Mucosa of descending colon (tissue), 3 donors: ENCODE results near the gene EXOC3L1. TPM values are rescaled to one million over a fixed set of nuclear protein-coding genes. Genes with fewer than 3 reads are reported as not detected.

Source experiments
- ATAC-seq: fragments of 200-7000 bp; cut with Tn5 transposase; one replicate; pipeline ENCODE4 v1.9.1; 2020; ENCODE audit warnings: mild to moderate bottlenecking, moderate library complexity
- DNase-seq, 3 donors: peaks; one replicate each; pipeline ENCODE4 v3.0.0-alpha.2; 2020
- H3K36me3 ChIP-seq: fragments of 200-600 bp; one replicate; pipeline ENCODE4 v1.8.0; 2021; ENCODE audit warnings: low read depth, mild to moderate bottlenecking
- H3K4me1 ChIP-seq: fragments of 200-600 bp; one replicate; pipeline ENCODE4 v1.8.0; 2021; ENCODE audit warnings: low read depth, mild to moderate bottlenecking
- H3K4me3 ChIP-seq: fragments of 200-600 bp; one replicate; pipeline ENCODE4 v1.8.0; 2021; ENCODE audit warnings: mild to moderate bottlenecking
- H3K9me3 ChIP-seq: fragments of 200-600 bp; one replicate; pipeline ENCODE4 v1.8.0; 2021; ENCODE audit warnings: mild to moderate bottlenecking
- intact Hi-C, 2 donors: fragments of 100-400 bp; cut with DNase I in 1 of 2; cut with micrococcal nuclease in 1 of 2; formaldehyde crosslinking; loops; one replicate each; pipeline versions ENCODE4 v1.11.0 to v1.11.1; 2022; cut with DNase I, micrococcal nuclease
- total RNA-seq, 3 donors: library from RNA; stranded (reverse); fragmentation: NEBNext Ultra II Directional in 2 of 3; extraction: Animal tissue kit (Norgen Biotek cat#: 25700) in 2 of 3; gene quantifications; one replicate each; pipeline versions ENCODE4 v1.2.1 to v1.2.4, GENCODE V29; 2021 to 2023
- TF ChIP-seq, protein P1 (sequence below): fragments of 200-600 bp; IDR thresholded peaks from one replicate; pipeline ENCODE4 v1.8.0; 2022; ENCODE audit warnings: antibody characterized with exemption, mild to moderate bottlenecking
- donor health status: DM: no; HTN: no; CAD: no; lungs with moderate emphysema.
- donor health status: DM: no; HTN: no; CAD: no.
- donor health status: DM: no; HTN: yes; CAD: no.

The EXOC3L1 gene
- total RNA-seq, 3 donors from 2014 or later, result 2.6 to 6.8 (median 2.7) TPM

GRCh38 chr16:67188323-67188722 is 1.6 kb downstream of the EXOC3L1 start:
- TF ChIP-seq, protein P1, sequence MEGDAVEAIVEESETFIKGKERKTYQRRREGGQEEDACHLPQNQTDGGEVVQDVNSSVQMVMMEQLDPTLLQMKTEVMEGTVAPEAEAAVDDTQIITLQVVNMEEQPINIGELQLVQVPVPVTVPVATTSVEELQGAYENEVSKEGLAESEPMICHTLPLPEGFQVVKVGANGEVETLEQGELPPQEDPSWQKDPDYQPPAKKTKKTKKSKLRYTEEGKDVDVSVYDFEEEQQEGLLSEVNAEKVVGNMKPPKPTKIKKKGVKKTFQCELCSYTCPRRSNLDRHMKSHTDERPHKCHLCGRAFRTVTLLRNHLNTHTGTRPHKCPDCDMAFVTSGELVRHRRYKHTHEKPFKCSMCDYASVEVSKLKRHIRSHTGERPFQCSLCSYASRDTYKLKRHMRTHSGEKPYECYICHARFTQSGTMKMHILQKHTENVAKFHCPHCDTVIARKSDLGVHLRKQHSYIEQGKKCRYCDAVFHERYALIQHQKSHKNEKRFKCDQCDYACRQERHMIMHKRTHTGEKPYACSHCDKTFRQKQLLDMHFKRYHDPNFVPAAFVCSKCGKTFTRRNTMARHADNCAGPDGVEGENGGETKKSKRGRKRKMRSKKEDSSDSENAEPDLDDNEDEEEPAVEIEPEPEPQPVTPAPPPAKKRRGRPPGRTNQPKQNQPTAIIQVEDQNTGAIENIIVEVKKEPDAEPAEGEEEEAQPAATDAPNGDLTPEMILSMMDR, result no peak
- Histone ChIP-seq H3K4me3 (no peak overlapping the region), H3K4me1 (peaks cover 33% of the 10 kb centered on the region), H3K36me3 (no peaks in the 10 kb centered on the region), H3K9me3 (no peaks in the 10 kb centered on the region)
- no peak for ATAC-seq
- intact Hi-C loops, result loop anchor here in 1 of 2 donors (10.0 kb wide), 1 partner anchor 214 kb away; no protein-coding TSS in a partner anchor
- no peak for DNase-seq

- Histone ChIP-seq H3K36me3 (no peaks in the 10 kb centered on the region), H3K4me1 (peaks cover 28% of the 10 kb centered on the region), H3K9me3 (no peaks in the 10 kb centered on the region), H3K4me3 (no peak overlapping the region)
- TF ChIP-seq, protein P1, result no peak
- no peak for DNase-seq
- intact Hi-C loops, result loop anchor here in 1 of 2 donors (10.0 kb wide), 1 partner anchor 213 kb away; no protein-coding TSS in a partner anchor
- no peak for ATAC-seq
Measured at GRCh38 chr16:67187175-67187890, 2.6 kb downstream of the EXOC3L1 start.

- Histone ChIP-seq H3K4me1 (peaks cover 25% of the 10 kb centered on the region), H3K36me3 (no peaks in the 10 kb centered on the region), H3K4me3 (no peak overlapping the region), H3K9me3 (no peaks in the 10 kb centered on the region)
- TF ChIP-seq, protein P1, result no peak
- no peak for ATAC-seq
- DNase-seq, result no peak
- intact Hi-C loops, result loop anchor here in 1 of 2 donors (10.0 kb wide), 1 partner anchor 212 kb away; no protein-coding TSS in a partner anchor
Measured at GRCh38 chr16:67186550-67186950, 3.4 kb downstream of the EXOC3L1 start.

- intact Hi-C loops, result loop anchor here in 1 of 2 donors (10.0 kb wide), 1 partner anchor 211 kb away; no protein-coding TSS in a partner anchor
- no peak overlapping the region for H3K4me3 ChIP-seq
- no peaks in the 10 kb centered on the region for H3K36me3 ChIP-seq
- DNase-seq, result no peak
- ATAC-seq, result no peak
- H3K9me3 ChIP-seq, result no peaks in the 10 kb centered on the region
- TF ChIP-seq, protein P1, result no peak
- peaks cover 22% of the 10 kb centered on the region for H3K4me1 ChIP-seq
Measured at GRCh38 chr16:67185651-67186134, 4.2 kb downstream of the EXOC3L1 start.

DNA sequence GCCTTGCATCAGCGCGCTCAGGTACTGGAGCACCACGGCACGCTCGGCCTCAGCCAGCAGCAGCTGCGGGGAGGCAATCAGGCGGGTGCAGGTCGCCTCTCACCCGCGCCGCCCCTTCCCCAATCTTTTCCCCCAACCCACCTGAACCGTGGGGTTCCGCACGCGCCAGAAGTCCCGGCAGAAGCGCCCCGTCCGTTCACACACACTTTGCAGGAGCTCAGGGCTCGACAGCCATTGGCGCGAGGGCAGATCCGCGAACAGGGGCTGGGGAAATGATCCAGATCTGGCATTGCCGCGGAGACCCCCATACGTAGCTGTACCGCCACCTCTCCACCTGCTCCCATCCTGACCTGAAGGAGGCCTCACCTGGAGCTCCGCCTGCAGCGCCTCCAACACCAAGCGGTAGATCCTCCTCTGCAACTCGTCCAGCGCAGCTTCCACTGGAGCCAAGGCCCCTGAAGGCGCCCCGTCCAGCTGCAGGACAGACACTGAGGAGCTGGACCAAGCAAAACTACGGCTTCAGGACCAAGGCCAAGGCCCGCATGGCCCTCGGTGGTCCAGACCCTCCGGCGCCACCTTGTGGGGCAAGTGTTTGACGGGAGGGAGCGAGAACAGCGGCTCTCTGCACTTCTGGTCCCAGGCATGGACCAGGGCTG is 4.8 kb downstream of the EXOC3L1 start:
- Histone ChIP-seq H3K4me3 (no peak overlapping the region), H3K4me1 (peaks cover 22% of the 10 kb centered on the region), H3K36me3 (no peaks in the 10 kb centered on the region), H3K9me3 (no peaks in the 10 kb centered on the region)
- ATAC-seq, result peak; percentile 52
- TF ChIP-seq, protein P1, result peak; percentile 61
- intact Hi-C loops, result loop anchor here in 1 of 2 donors (10.0 kb wide), 1 partner anchor 210 kb away; no protein-coding TSS in a partner anchor
- DNase-seq, result peak; percentile 91 to 97 (median 95)
